Keratinocyte (primary cell): ENCODE results near the gene ZER1. TPM values are rescaled to one million over a fixed set of nuclear protein-coding genes. Genes with fewer than 3 reads are reported as not detected.

ENCODE experiments used
- DNase-seq: peaks from one replicate; pipeline ENCODE4 v3.0.0-alpha.2; 2011; ENCODE audit warnings: low read depth, missing footprints, low spot score
- FAIRE-seq: peaks from 2 replicates; lab custom pipeline; 2011; peaks lifted over from hg19 to GRCh38; lab: Jason Lieb, UNC
- H2AFZ ChIP-seq: 2 replicates; pipeline ENCODE4 v1.6.0; 2012; ENCODE audit warnings: low read length, control low read depth, inconsistent platforms; ENCODE audit not compliant: control insufficient read depth
- H3K27ac ChIP-seq: 2 replicates; pipeline ENCODE4 v1.5.1; 2011; ENCODE audit warnings: low read length; ENCODE audit not compliant: control insufficient read depth, insufficient read depth
- H3K27me3 ChIP-seq: 3 replicates; pipeline ENCODE4 v1.6.0; 2011; ENCODE audit warnings: low read length; ENCODE audit not compliant: control insufficient read depth, insufficient read depth; ENCODE audit errors: extremely low read depth
- H3K36me3 ChIP-seq, 2 experiments: 2 replicates in 1 of 2; 3 replicates in 1 of 2; pipeline ENCODE4 v1.5.1; 2011; ENCODE audit warnings: low read length in 2 of 2, mild to moderate bottlenecking in 1 of 2; ENCODE audit not compliant: control insufficient read depth in 2 of 2, insufficient read depth in 2 of 2; ENCODE audit errors: extremely low read depth in 1 of 2
- H3K4me1 ChIP-seq: 3 replicates; pipeline ENCODE4 v1.5.1; 2011; ENCODE audit warnings: low read length; ENCODE audit not compliant: control insufficient read depth, insufficient read depth; ENCODE audit errors: extremely low read depth
- H3K4me2 ChIP-seq: 3 replicates; pipeline ENCODE4 v1.6.0; 2011; ENCODE audit warnings: low read depth, low read length; ENCODE audit not compliant: control insufficient read depth, insufficient read depth; ENCODE audit errors: extremely low read depth
- H3K4me3 ChIP-seq, 3 experiments: fragments of 200-600 bp in 1 of 3; sonication (generic) in 1 of 3; 2 replicates in 2 of 3; 3 replicates in 1 of 3; pipeline ENCODE4 v1.5.1; 2011 to 2016; ENCODE audit warnings: low read length in 3 of 3, mild to moderate bottlenecking in 3 of 3, control low read depth in 2 of 3, inconsistent platforms in 1 of 3, low read depth in 1 of 3, mixed read lengths in 1 of 3, mixed run types in 1 of 3, moderate library complexity in 1 of 3; ENCODE audit not compliant: control insufficient read depth in 2 of 3, insufficient read depth in 2 of 3; ENCODE audit errors: extremely low read depth in 1 of 3
- H3K79me2 ChIP-seq: 2 replicates; pipeline ENCODE4 v1.6.0; 2012; ENCODE audit warnings: low read length; ENCODE audit not compliant: control insufficient read depth, insufficient read depth
- H3K9ac ChIP-seq: 3 replicates; pipeline ENCODE4 v1.6.0; 2011; ENCODE audit warnings: low read length; ENCODE audit not compliant: control insufficient read depth, insufficient read depth; ENCODE audit errors: extremely low read depth
- H3K9me1 ChIP-seq: 3 replicates; pipeline ENCODE4 v1.6.0; 2011; ENCODE audit warnings: low read length; ENCODE audit not compliant: control insufficient read depth, insufficient read depth; ENCODE audit errors: extremely low read depth
- H3K9me3 ChIP-seq: 2 replicates; pipeline ENCODE4 v1.5.1; 2012; ENCODE audit warnings: low read depth, low read length; ENCODE audit not compliant: control insufficient read depth
- H4K20me1 ChIP-seq: 3 replicates; pipeline ENCODE4 v1.6.0; 2011; ENCODE audit warnings: low read length; ENCODE audit not compliant: control insufficient read depth, insufficient read depth; ENCODE audit errors: extremely low read depth
- EZH2 ChIP-seq: IDR thresholded peaks from one replicate; pipeline ENCODE4 v1.6.1; 2012; ENCODE audit warnings: inconsistent platforms, mild to moderate bottlenecking, low read length, moderate library complexity
- dilution Hi-C: fragments of 300-500 bp; cut with MboI; formaldehyde crosslinking; loops from one replicate; pipeline ENCODE4 v1.7.0; 2020; ENCODE audit warnings: low sequenced_read_pairs; ENCODE audit not compliant: extremely low pct_ligation_motif_present
- polyA plus RNA-seq, 5 experiments: library from polyadenylated mRNA; depleted of rRNA in 3 of 5; stranded (reverse) in 3 of 5; stranded (forward) in 1 of 5; unstranded in 1 of 5; fragments of >200 nt; gene quantifications; 1 replicate in 1 of 5; 2 replicates in 3 of 5; 3 replicates in 1 of 5; pipeline versions ENCODE4 v1.2.1 to v1.2.3, GENCODE V29; 2011 to 2012; ENCODE audit warnings: missing spikeins in 2 of 5, low read depth in 1 of 5, low replicate concordance in 1 of 5
- small RNA-seq, 3 experiments: library from RNA; depleted of rRNA; stranded (forward); fragments of <200 nt; gene quantifications; one replicate each; pipeline ENCODE3, GENCODE V24; 2012; ENCODE audit warnings: low read depth in 3 of 3, low replicate concordance in 1 of 3; ENCODE audit not compliant: insufficient read length in 3 of 3
- TF ChIP-seq, protein P1 (sequence below), 3 experiments: IDR thresholded peaks in 1 of 3; conservative IDR thresholded peaks in 1 of 3; optimal IDR thresholded peaks in 1 of 3; 2 replicates in 2 of 3; 3 replicates in 1 of 3; pipeline versions ENCODE3 to v1.5.1; 2011; ENCODE audit warnings: low read length in 3 of 3, mild to moderate bottlenecking in 3 of 3, moderate library complexity in 2 of 3, control low read depth in 1 of 3, inconsistent platforms in 1 of 3; ENCODE audit not compliant: insufficient read depth in 2 of 3; ENCODE audit errors: extremely low read depth in 1 of 3

ZER1 gene
- polyA plus RNA-seq, 1 donor (not counting 4 experiments of a cell fraction or from before 2014, with no cell fraction given), result 14.9 TPM

DNA sequence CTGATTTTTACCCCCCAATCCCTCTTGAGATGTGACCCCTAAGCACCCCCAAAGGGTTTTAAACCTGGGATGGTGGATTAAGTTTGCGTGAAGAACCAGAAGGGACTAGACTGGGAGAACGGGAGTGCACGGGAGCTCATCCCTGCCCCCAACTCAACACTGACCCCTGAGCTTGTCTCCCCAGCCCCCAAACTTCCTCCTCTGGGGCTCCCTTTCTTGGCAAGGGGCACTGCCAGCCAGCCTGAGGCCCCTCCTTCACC lies 87.7 kb downstream of the ZER1 start:
- Histone ChIP-seq H3K4me2 (peak overlapping the region; percentile 85), H3K79me2 (peaks cover 49% of the 10 kb centered on the region)

DNA sequence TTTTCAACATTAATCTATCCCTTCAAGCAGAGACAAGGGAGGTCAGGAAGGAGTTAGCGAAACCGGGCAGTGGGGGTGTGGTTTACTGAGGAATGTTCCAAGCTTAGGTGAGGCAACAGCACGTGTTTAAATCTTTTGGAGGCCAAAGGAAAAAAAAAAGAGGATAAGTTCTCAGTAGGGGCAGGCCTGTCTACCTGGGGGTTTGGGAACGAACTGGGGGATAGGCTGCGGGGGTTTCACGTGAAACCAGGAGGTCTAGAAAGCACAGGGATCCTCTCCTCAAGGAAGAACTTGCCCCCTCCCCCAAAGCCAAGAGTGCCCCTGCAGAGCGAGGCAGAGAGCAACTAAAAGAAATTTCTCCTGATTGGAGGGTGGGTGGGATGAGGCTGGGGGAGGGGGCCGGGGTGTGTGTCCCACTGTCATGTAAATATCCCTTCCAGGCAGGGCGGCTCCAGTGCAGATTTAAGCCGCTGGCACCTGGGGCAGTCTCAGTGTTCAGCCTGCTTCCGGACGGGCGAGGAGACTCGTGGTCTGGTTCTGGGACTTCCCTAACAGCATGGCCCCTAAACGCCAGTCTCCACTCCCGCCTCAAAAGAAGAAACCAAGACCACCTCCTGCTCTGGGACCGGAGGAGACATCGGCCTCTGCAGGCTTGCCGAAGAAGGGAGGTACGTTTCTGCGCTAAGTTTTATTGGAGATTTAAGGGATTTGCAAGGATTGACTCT lies 88.2 kb downstream of the ZER1 start:
- DNase-seq (no peak), FAIRE-seq (no peak)
- Histone ChIP-seq H2AFZ (peak overlapping the region; percentile 8), H3K27me3 (no peaks in the 10 kb centered on the region), H4K20me1 (no peaks in the 10 kb centered on the region), H3K9ac (peak overlapping the region; percentile 99), H3K79me2 (peaks cover 49% of the 10 kb centered on the region), H3K4me1 (peaks cover 30% of the 10 kb centered on the region), H3K4me2 (peak overlapping the region; percentile 85), H3K36me3 (peaks cover 1 to 11% of the 10 kb centered on the region in 2 experiments), H3K27ac (peak overlapping the region; percentile 99), H3K4me3 (peak overlapping the region; percentile 64 to 98 (median 78)), H3K9me3 (no peaks in the 10 kb centered on the region), H3K9me1 (no peaks in the 10 kb centered on the region)
- no peak for TF ChIP-seq EZH2
- TF ChIP-seq, protein P1, sequence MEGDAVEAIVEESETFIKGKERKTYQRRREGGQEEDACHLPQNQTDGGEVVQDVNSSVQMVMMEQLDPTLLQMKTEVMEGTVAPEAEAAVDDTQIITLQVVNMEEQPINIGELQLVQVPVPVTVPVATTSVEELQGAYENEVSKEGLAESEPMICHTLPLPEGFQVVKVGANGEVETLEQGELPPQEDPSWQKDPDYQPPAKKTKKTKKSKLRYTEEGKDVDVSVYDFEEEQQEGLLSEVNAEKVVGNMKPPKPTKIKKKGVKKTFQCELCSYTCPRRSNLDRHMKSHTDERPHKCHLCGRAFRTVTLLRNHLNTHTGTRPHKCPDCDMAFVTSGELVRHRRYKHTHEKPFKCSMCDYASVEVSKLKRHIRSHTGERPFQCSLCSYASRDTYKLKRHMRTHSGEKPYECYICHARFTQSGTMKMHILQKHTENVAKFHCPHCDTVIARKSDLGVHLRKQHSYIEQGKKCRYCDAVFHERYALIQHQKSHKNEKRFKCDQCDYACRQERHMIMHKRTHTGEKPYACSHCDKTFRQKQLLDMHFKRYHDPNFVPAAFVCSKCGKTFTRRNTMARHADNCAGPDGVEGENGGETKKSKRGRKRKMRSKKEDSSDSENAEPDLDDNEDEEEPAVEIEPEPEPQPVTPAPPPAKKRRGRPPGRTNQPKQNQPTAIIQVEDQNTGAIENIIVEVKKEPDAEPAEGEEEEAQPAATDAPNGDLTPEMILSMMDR (optimal IDR thresholded peaks at IDR 0.05 in 1 of 3, IDR thresholded peaks at IDR 0.05 in 1 of 3, conservative IDR thresholded peaks at IDR 0.05 in 1 of 3; ENCODE audit: extremely low read depth in 1 of 3, insufficient read depth in 2 of 3, low read length in 3 of 3), result no peak
- dilution Hi-C loops, result no loop called here

More for the DNA sequence above, 87.7 kb downstream of the ZER1 start:
- TF ChIP-seq, protein P1 (optimal IDR thresholded peaks at IDR 0.05 in 1 of 3, IDR thresholded peaks at IDR 0.05 in 1 of 3, conservative IDR thresholded peaks at IDR 0.05 in 1 of 3; ENCODE audit: extremely low read depth in 1 of 3, insufficient read depth in 2 of 3, low read length in 3 of 3), result no peak
- TF ChIP-seq EZH2, result no peak
- Histone ChIP-seq H3K36me3 (peaks cover 1 to 11% of the 10 kb centered on the region in 2 experiments), H3K9ac (peak overlapping the region; percentile 99), H2AFZ (no peak overlapping the region), H3K9me1 (no peaks in the 10 kb centered on the region), H3K27ac (peak overlapping the region; percentile 99), H3K27me3 (no peaks in the 10 kb centered on the region), H4K20me1 (no peaks in the 10 kb centered on the region), H3K9me3 (no peaks in the 10 kb centered on the region), H3K4me3 (peak overlapping the region; percentile 64 to 98 (median 78)), H3K4me1 (peaks cover 32% of the 10 kb centered on the region)
- no peak for DNase-seq
- no peak for FAIRE-seq
- dilution Hi-C loops, result no loop called here

Small RNA genes within 50 kb of the gene (small RNA-seq; reads per million reads assigned to genes)
- gene RF00017 (0 reads per million in 3 experiments), gene RN7SL560P (0 reads per million in 3 experiments)

Other genes with a start within 250 kb of the ZER1 start
- gene SPTAN1, start 219.3 kb downstream of the ZER1 start, polyA plus RNA-seq, result 98.7 to 112 TPM (median 101 TPM) in 3 replicates
- 11.5 to 19.3 TPM (median 14.0 TPM) in 3 replicates for gene DYNC2I2, start 115.1 kb downstream of the ZER1 start, polyA plus RNA-seq
- gene SET, start 82.7 kb downstream of the ZER1 start, polyA plus RNA-seq, result 126 to 267 TPM (median 198 TPM) in 3 replicates
- 1.2 to 3.0 TPM (median 1.3 TPM) in 3 replicates for gene PKN3, start 69.4 kb downstream of the ZER1 start, polyA plus RNA-seq
- gene ZDHHC12, start 47.8 kb downstream of the ZER1 start, polyA plus RNA-seq, result 24.1 to 46.3 TPM (median 36.3 TPM) in 3 replicates
- 12.8 to 25.1 TPM (median 14.1 TPM) in 3 replicates for gene TBC1D13, start 15.3 kb upstream of the ZER1 start, polyA plus RNA-seq
- gene ENDOG, start 46.6 kb upstream of the ZER1 start, polyA plus RNA-seq, result 10.1 to 18.5 TPM (median 10.2 TPM) in 3 replicates
- gene SPOUT1, start 57.9 kb upstream of the ZER1 start, polyA plus RNA-seq, result 22.0 to 27.5 TPM (median 26.5 TPM) in 3 replicates
- 10.9 to 13.9 TPM (median 13.9 TPM) in 3 replicates for gene KYAT1, start 110.0 kb upstream of the ZER1 start, polyA plus RNA-seq
- 88.3 to 127 TPM (median 109 TPM) in 3 replicates for gene LRRC8A, start 110.2 kb upstream of the ZER1 start, polyA plus RNA-seq
- 4.6 to 5.2 TPM (median 4.7 TPM) in 3 replicates for gene PHYHD1, start 149.1 kb upstream of the ZER1 start, polyA plus RNA-seq
- 21.8 to 33.5 TPM (median 27.1 TPM) in 3 replicates for gene DOLK, start 175.7 kb upstream of the ZER1 start, polyA plus RNA-seq
- gene NUP188, start 175.8 kb upstream of the ZER1 start, polyA plus RNA-seq, result 25.6 to 56.3 TPM (median 31.1 TPM) in 3 replicates